Choroid plexus epithelial cell (primary cell): Measurements from ENCODE around the gene ING3.

ENCODE experiments used
- DNase-seq: peaks from one replicate; pipeline ENCODE4 v3.0.0-alpha.2; 2010; ENCODE audit warnings: low read depth
- H3K4me3 ChIP-seq: 2 replicates; pipeline ENCODE4 v1.5.1; 2011; ENCODE audit warnings: low read depth, mild to moderate bottlenecking, control low read depth, low read length, moderate library complexity
- CTCF ChIP-seq: conservative IDR thresholded peaks from 2 replicates; pipeline ENCODE4 v1.5.1; 2011; ENCODE audit warnings: low read depth, mild to moderate bottlenecking, control low read depth, inconsistent platforms, low read length, moderate library complexity

Gene ING3

GRCh38 chr7:120988591-120989256 lies 38.1 kb downstream of the ING3 start, which contains the start of gene CPED1:
CPED1 (plus strand) TSS chr7:120988711; CDS start chr7:120989622, 911 bp downstream.
- H3K4me3 ChIP-seq = peak within 1 kb of the TSS; percentile 64
- TF ChIP-seq CTCF = no peak
- peak; percentile 86 for DNase-seq

- H3K4me3 ChIP-seq = peak overlapping the region; percentile 64
- DNase-seq = peak; percentile 49
- TF ChIP-seq CTCF = no peak
Observed at GRCh38 chr7:120989257-120990220, 39.0 kb downstream of the ING3 start.

GRCh38 chr7:120990468-120991118 lies 40.0 kb downstream of the ING3 start:
- DNase-seq = peak; percentile 54
- peak overlapping the region; percentile 64 for H3K4me3 ChIP-seq
- TF ChIP-seq CTCF = no peak

GRCh38 chr7:120991161-120991560 lies 40.6 kb downstream of the ING3 start:
- TF ChIP-seq CTCF = no peak
- peak overlapping the region; percentile 64 for H3K4me3 ChIP-seq
- no peak for DNase-seq

- peak overlapping the region; percentile 64 for H3K4me3 ChIP-seq
- DNase-seq = peak; percentile 72
- TF ChIP-seq CTCF = no peak
Observed at GRCh38 chr7:120991581-120991980, 41.0 kb downstream of the ING3 start.

- peak overlapping the region; percentile 12 for H3K4me3 ChIP-seq
- no peak for TF ChIP-seq CTCF
Observed at GRCh38 chr7:120992272-120992964, 41.8 kb downstream of the ING3 start.

More at GRCh38 chr7:120992272-120992964, 41.8 kb downstream of the ING3 start:
- DNase-seq = no peak
